Stimulated activated CD4-positive, alpha-beta T cell treated with anti-CD3 and anti-CD28 coated beads, Interleukin-12 subunit alpha, Interleukin-12 subunit beta, amount 100 ng/mL, for 48 hours (primary cell): ENCODE results near the gene IGF1.

Experiments used
- DNase-seq, 3 donors: peaks; one replicate each; pipeline ENCODE4 v3.0.0-alpha.2; 2020; ENCODE audit warnings: low read depth in 2 of 3, low spot score in 1 of 3

Gene IGF1

DNA sequence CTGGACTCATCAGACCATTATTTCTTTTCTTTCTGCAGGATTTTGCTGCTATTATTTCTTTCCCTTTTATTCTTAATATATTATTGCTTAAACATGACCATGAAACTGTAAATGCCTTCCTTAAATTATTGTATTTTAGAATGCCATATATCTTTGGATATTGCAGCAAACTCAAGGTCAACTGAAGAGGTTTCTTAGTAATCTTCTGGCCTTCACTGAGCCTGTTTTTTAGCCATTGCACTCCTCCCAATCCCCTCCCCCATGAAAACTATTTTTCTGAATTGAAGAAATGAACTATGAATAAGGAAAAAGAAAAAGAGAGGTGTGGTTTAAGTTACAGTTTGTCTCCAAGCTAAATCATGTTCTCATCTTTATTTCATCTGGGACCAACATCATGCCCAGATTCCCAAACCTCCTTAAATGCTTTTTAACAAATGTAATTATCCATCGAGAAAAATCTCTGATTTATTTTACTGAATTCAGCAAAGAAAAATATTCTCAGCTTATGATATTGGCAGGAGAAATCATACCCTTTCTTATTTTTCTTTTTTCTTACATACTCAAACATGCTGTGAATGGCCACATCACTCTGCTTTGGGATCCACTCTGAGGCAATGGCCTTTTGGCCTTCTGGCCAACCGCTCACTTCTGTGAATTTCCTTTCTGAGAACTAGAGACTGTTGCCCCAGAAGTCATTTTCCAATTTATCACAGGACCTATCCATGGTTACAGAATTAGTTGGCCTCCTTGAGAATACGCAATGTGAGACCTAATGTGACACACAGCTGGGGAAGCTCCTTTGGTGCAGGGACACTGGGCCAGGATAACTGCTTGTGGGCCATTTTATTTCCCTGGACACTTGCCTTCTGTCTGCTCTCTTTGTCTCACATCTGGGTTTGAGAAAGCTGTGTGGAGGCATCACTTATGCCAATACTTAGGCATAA is 50.9 kb downstream of the IGF1 start:
- no peak for DNase-seq

GRCh38 chr12:102427543-102427941 is 52.8 kb downstream of the IGF1 start:
- no peak for DNase-seq

GRCh38 chr12:102426599-102427542 is 53.5 kb downstream of the IGF1 start:
- DNase-seq: no peak

DNA sequence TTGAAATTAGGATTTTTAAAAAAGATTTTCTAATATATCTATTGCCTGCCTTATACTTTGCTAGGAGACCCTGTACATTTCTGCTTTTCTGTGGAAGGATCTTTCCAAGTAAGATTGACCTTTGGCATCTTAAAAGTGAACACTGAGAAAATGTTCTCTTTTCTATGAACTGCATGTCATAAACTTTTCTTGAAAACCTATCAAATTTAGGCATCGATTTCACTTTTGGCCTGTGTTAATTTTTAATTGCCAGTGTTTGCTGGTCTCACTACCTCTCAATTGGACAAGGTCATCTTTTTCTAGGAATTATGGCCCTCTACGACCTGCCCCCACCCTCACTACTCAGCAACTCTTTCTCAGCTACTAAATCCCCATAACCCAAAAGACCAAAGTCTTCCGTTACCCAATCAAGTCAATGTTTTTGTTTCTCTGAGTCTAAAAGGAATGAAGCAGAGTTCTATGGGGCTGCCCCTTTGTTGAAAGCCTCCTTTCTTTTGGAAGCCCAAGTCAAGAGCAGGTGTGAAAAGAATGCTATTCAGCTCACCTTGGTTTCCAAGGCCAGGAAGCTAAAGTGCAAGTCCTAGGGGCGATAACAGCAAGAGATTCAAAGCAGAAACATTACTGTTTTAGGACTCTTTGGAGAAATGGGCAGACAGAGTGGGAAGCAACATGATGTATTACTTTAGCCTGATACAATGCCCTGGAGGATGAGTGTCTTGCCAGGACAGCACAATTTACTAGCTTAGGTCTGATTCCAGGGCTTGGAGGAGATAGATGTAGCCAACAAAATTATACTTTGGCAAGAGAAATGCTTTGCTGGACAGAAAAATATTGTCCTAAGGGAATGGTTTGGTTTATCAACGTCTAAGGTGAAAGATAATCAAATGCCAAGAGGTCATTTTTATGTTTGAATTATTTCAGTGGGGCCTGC is 55.0 kb downstream of the IGF1 start:
- no peak for DNase-seq

GRCh38 chr12:102423462-102423861 is 56.9 kb downstream of the IGF1 start:
- no peak for DNase-seq

GRCh38 chr12:102421802-102422583 is 58.4 kb downstream of the IGF1 start:
- no peak for DNase-seq

GRCh38 chr12:102419094-102419764 is 61.1 kb downstream of the IGF1 start:
- DNase-seq: no peak

DNA sequence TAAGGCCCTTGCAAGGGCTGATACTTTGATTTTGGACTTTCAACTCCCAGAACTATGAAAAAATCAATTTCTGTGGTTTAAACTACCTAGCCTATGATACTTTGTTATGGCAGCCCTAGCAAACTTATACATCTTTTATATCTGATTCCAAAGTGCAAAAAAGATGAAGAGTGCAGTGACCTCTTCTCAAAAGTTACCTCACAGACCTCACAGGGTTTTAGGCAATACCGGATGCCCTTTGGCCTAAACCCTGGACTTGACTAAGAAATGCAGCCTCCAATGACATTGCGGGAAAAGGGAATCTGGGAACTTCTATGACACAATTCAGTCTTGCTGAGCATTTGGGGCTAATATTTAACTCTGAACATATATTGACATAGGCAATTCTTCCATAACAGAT is 63.3 kb downstream of the IGF1 start:
- no peak for DNase-seq

GRCh38 chr12:102415515-102415914 is 64.8 kb downstream of the IGF1 start:
- DNase-seq: no peak

DNA sequence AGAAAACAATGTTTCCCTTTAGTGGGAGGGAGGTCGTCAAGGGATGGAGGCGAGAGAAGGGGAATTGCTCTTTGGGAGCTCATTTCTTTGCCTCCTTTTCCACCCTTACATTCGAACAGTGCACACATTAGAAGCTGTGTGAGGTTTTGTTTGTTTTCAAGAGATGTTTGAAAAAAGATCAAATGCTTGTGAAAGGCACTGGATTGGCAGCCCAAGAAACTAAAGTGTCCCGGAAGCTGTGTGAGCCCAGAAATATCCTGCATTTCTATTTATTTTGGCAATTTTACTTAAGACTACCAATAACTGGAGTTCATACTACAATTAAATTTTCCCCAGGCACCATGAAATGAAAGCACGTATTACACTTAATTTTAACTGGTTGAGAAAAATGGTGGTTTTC is 67.0 kb downstream of the IGF1 start:
- DNase-seq: no peak

DNA sequence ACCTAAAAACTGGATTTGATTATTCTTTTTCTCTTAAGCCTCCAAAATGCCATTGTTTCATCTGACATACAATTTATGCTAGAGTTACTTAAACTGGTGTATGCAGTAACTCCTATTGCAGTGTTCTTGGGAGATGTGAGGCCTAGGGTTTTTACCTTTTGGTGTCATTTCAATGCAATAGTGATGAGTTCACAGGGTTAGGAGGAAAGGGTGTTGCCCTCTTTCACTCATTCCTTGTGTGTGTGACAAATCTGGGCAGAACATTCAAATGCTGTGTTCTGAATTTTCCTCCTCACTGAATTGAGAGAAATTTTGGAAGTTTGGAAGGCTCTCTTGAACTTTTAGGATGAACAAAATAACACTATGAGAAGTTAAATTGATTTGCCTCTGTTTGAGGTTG is 69.9 kb downstream of the IGF1 start:
- no peak for DNase-seq

DNA sequence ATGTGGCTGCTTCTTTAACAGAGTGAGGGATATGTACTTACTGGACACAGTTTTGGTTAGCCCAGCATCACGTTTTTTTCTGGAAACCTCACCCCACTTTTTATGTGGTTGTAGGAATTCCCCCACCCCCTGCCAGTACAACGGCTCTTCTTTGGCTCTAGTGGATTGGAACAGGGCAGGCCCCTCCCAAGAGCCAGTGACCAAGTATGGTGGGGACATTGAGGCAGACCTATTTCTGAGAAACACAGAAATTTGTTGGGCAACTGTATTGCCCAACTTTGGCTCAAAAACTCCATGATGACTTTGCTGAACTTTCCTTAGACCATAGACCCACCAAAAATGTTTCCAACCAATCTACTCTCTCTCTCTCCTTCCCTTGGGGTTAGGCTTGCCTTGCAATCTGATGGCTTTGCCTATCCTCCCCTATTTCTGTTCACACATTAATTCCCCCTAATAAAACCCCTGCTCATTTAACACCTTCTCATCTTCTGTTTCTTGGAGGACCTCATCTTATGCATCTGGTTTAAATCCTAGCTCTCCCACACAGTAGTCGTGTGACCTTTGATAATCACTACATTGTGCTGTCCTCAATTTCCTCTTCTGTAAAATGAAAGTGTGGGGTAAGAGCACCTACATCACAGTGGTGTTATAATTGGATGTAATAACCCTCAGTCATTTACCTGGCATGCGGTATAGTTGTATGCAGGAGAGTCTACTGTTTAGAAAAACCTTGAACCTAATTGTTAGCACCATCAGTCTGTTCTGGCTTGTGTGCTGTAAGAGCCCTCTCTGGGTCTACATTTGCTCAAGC is 71.7 kb downstream of the IGF1 start:
- DNase-seq: no peak

DNA sequence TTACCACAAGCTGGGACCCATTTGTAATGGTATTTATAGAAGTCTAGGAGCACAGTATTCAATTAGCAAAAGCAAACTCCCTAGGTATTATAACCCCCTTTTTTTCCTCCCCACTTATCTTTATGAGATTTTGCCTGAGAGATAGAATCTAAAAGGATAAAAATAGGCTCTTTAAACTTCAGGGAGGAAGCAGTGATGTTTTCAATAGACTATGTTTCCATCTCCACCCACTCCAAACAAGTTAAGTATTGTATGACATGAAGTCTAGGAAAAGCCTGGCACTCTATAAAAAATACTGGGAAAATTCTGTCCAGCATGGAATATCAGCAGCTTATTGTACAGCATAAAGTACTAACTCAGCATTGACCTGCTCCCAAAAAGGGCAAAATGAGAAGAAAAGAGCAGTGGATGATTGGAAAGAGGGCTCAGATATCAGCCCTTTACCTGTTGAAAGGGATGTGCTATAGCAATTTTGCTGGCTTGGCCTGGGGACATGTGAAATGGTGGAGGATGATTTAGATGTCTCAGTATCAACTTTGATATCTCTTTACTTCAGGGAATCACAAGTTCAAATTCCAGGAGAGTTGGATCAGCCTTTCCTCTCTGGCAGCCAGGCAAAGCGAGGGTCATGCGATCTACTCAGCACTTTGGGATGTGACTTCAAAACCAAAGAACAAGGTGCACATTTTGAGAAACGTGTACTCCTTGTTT is 72.4 kb downstream of the IGF1 start:
- no peak for DNase-seq

GRCh38 chr12:102406033-102406584 is 74.3 kb downstream of the IGF1 start:
- DNase-seq: no peak

DNA sequence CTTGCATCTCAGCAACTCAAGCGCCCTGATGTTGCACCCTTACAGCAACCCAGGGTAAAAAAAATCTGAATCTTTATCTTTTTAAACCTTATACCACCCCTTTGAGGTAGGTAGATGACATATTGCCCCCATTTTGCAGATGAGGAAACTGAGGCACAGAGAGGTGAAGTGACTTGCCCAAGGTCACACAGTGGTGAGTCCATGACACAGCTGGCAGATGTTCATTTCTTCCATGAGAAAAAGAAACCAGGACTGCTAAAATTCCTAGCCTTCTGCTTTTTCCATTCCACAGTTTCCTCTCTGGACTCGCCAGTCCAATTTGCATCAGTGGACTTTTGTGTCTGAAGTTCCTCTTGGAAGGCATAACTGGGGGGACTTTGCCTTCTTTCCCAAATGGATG is 79.3 kb downstream of the IGF1 start:
- DNase-seq: no peak

DNA sequence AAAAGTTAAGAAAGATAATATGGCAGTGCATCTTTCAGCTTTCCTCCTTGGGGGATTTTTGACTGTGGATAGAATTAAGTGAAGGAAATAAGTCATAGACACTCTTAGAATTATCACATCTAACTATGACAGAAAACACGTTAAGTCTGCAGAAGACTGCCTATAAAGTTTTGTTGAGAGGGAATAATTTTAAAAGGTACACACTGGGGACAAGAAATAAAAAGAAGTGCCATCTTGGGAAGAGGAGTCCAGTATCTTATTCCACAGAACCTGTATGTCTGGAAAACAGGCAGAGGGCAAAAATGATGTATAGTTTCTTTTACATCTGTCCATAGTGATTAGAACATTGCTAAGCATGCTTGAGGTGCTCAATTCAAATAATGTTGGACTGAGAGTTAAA is 80.7 kb downstream of the IGF1 start:
- DNase-seq: no peak

GRCh38 chr12:102396276-102396675 is 84.1 kb downstream of the IGF1 start:
- DNase-seq: no peak

GRCh38 chr12:102394200-102394599 is 86.2 kb downstream of the IGF1 start:
- no peak for DNase-seq
